ENCODE data around the gene ZWILCH. TPM values are rescaled to one million over a fixed set of nuclear protein-coding genes. Genes with fewer than 3 reads are reported as not detected.

The ZWILCH gene
- total and polyA plus RNA-seq, 2 donors (not counting 1 experiment from before 2014, with no cell fraction given) = 14.5 to 25.4 TPM

DNA sequence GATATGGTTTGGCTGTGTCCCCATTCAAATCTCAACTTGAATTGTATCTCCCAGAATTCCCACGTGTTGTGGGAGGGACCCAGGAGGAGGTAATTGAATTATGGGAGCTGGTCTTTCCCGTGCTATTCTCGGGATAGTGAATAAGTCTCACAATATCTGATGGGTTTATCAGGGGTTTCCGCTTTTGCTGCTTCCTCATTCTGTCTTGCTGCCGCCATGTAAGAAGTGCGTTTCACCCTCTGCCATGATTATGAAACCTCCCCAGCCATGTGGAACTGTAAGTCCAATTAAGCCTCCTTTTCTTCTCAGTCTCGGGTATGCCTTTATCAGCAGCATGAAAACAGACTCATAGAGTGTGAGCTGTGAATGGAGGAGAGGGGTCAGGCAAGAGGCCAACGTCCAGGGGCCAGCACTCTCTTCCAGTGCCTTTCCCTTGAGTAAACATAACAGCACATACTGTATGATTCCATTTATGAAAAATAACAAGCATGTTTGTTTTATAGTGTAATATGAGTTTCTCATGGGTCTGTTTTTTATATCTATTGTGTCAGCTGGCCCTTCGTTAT, 76.9 kb downstream of the ZWILCH start:
- Histone ChIP-seq H3K27ac (ENCODE audit: insufficient read depth, low read length) (no peak overlapping the region), H2AFZ (ENCODE audit: low read length) (no peak overlapping the region), H3K36me3 (ENCODE audit: control insufficient read depth, insufficient read depth, low read length) (no peaks in the 10 kb centered on the region), H3K4me3 (replicated peaks in 1 of 4; ENCODE audit: control extremely low read depth in 1 of 4, insufficient read depth in 1 of 4, low read depth in 3 of 4, low read length in 4 of 4) (no peak overlapping the region), H3K27me3 (ENCODE audit: control insufficient read depth, insufficient read depth, low read length) (peaks cover 7% of the 10 kb centered on the region), H4K20me1 (ENCODE audit: control insufficient read depth, extremely low read depth, insufficient read depth, low read length) (no peaks in the 10 kb centered on the region), H3K4me2 (ENCODE audit: extremely low read depth, insufficient read depth, low read length) (no peak overlapping the region), H3K9ac (ENCODE audit: insufficient read depth, low read length) (no peak overlapping the region), H3K79me2 (ENCODE audit: control insufficient read depth, insufficient read depth, low read length) (no peaks in the 10 kb centered on the region), H3K4me1 (ENCODE audit: control insufficient read depth, extremely low read depth, insufficient read depth, low read length) (no peaks in the 10 kb centered on the region), H3K9me3 (ENCODE audit: control insufficient read depth, insufficient read depth, low read depth, low read length) (no peaks in the 10 kb centered on the region)
- DNase-seq (ENCODE audit: low read depth in 2 of 2) = peak in 1 of 2 donors; percentile 54
- TF ChIP-seq EZH2 (IDR thresholded peaks at IDR 0.05; ENCODE audit: low read length, missing control alignments) (no peak), CTCF (conservative IDR thresholded peaks at IDR 0.05 in 1 of 2, IDR thresholded peaks at IDR 0.05 in 1 of 2; ENCODE audit: low read depth in 1 of 2, low read length in 2 of 2) (no peak)

GRCh38 chr15:66586155-66586976, 81.2 kb downstream of the ZWILCH start:
- no peak overlapping the region for H3K27ac ChIP-seq (ENCODE audit: insufficient read depth, low read length)
- H3K27me3 ChIP-seq (ENCODE audit: control insufficient read depth, insufficient read depth, low read length) = peaks cover 25% of the 10 kb centered on the region
- no peaks in the 10 kb centered on the region for H3K36me3 ChIP-seq (ENCODE audit: control insufficient read depth, insufficient read depth, low read length)
- H3K79me2 ChIP-seq (ENCODE audit: control insufficient read depth, insufficient read depth, low read length) = no peaks in the 10 kb centered on the region
- no peak for DNase-seq (ENCODE audit: low read depth in 2 of 2)
- H3K4me2 ChIP-seq (ENCODE audit: extremely low read depth, insufficient read depth, low read length) = no peak overlapping the region
- no peaks in the 10 kb centered on the region for H4K20me1 ChIP-seq (ENCODE audit: control insufficient read depth, extremely low read depth, insufficient read depth, low read length)
- H3K9ac ChIP-seq (ENCODE audit: insufficient read depth, low read length) = no peak overlapping the region
- no peak for TF ChIP-seq CTCF (conservative IDR thresholded peaks at IDR 0.05 in 1 of 2, IDR thresholded peaks at IDR 0.05 in 1 of 2; ENCODE audit: low read depth in 1 of 2, low read length in 2 of 2)
- no peak for TF ChIP-seq EZH2 (IDR thresholded peaks at IDR 0.05; ENCODE audit: low read length, missing control alignments)
- H2AFZ ChIP-seq (ENCODE audit: low read length) = no peak overlapping the region
- no peak overlapping the region for H3K4me3 ChIP-seq (replicated peaks in 1 of 4; ENCODE audit: control extremely low read depth in 1 of 4, insufficient read depth in 1 of 4, low read depth in 3 of 4, low read length in 4 of 4)
- H3K9me3 ChIP-seq (ENCODE audit: control insufficient read depth, insufficient read depth, low read depth, low read length) = no peaks in the 10 kb centered on the region
- no peaks in the 10 kb centered on the region for H3K4me1 ChIP-seq (ENCODE audit: control insufficient read depth, extremely low read depth, insufficient read depth, low read length)

- peaks cover 28% of the 10 kb centered on the region for H3K27me3 ChIP-seq (ENCODE audit: control insufficient read depth, insufficient read depth, low read length)
- no peaks in the 10 kb centered on the region for H3K36me3 ChIP-seq (ENCODE audit: control insufficient read depth, insufficient read depth, low read length)
- no peaks in the 10 kb centered on the region for H3K9me3 ChIP-seq (ENCODE audit: control insufficient read depth, insufficient read depth, low read depth, low read length)
- TF ChIP-seq EZH2 (IDR thresholded peaks at IDR 0.05; ENCODE audit: low read length, missing control alignments) (no peak), CTCF (conservative IDR thresholded peaks at IDR 0.05 in 1 of 2, IDR thresholded peaks at IDR 0.05 in 1 of 2; ENCODE audit: low read depth in 1 of 2, low read length in 2 of 2) (no peak)
- H2AFZ ChIP-seq (ENCODE audit: low read length) = no peak overlapping the region
- H3K79me2 ChIP-seq (ENCODE audit: control insufficient read depth, insufficient read depth, low read length) = no peaks in the 10 kb centered on the region
- H3K4me3 ChIP-seq (replicated peaks in 1 of 4; ENCODE audit: control extremely low read depth in 1 of 4, insufficient read depth in 1 of 4, low read depth in 3 of 4, low read length in 4 of 4) = no peak overlapping the region
- H3K4me2 ChIP-seq (ENCODE audit: extremely low read depth, insufficient read depth, low read length) = no peak overlapping the region
- no peak overlapping the region for H3K9ac ChIP-seq (ENCODE audit: insufficient read depth, low read length)
- no peak overlapping the region for H3K27ac ChIP-seq (ENCODE audit: insufficient read depth, low read length)
- H4K20me1 ChIP-seq (ENCODE audit: control insufficient read depth, extremely low read depth, insufficient read depth, low read length) = no peaks in the 10 kb centered on the region
- no peak for DNase-seq (ENCODE audit: low read depth in 2 of 2)
- no peaks in the 10 kb centered on the region for H3K4me1 ChIP-seq (ENCODE audit: control insufficient read depth, extremely low read depth, insufficient read depth, low read length)
Observed at GRCh38 chr15:66587020-66587419, 81.9 kb downstream of the ZWILCH start.
